Stimulated activated CD8-positive, alpha-beta memory T cell treated with anti-CD3 and anti-CD28 coated beads, Interleukin-15, amount 100 ng/mL, for 24 hours (primary cell): ENCODE results near the gene PDZD2.

ENCODE experiments used
- DNase-seq: peaks from one replicate; pipeline ENCODE4 v3.0.0-alpha.2; 2020; ENCODE audit warnings: low read depth

Gene PDZD2

GRCh38 chr5:32144378-32145207 lies 505.7 kb downstream of the PDZD2 start:
- no peak for DNase-seq

GRCh38 chr5:32145378-32145777 lies 506.4 kb downstream of the PDZD2 start:
- no peak for DNase-seq

- DNase-seq = no peak
Measured at GRCh38 chr5:32147236-32147635, 508.3 kb downstream of the PDZD2 start.

GRCh38 chr5:32147959-32148358 lies 509.0 kb downstream of the PDZD2 start:
- DNase-seq = no peak

GRCh38 chr5:32150366-32150765 lies 511.4 kb downstream of the PDZD2 start:
- DNase-seq = no peak

GRCh38 chr5:32151198-32151597 lies 512.3 kb downstream of the PDZD2 start:
- no peak for DNase-seq

- no peak for DNase-seq
Measured at GRCh38 chr5:32153723-32154122, 514.8 kb downstream of the PDZD2 start.

GRCh38 chr5:32155211-32155610 lies 516.3 kb downstream of the PDZD2 start:
- DNase-seq = no peak

GRCh38 chr5:32156635-32157034 lies 517.7 kb downstream of the PDZD2 start:
- DNase-seq = no peak

GRCh38 chr5:32157078-32157477 lies 518.1 kb downstream of the PDZD2 start:
- no peak for DNase-seq

- no peak for DNase-seq
Measured at GRCh38 chr5:32158679-32158975, 519.7 kb downstream of the PDZD2 start.

GRCh38 chr5:32159328-32160072 lies 520.6 kb downstream of the PDZD2 start:
- DNase-seq = no peak

GRCh38 chr5:32160228-32160627 lies 521.3 kb downstream of the PDZD2 start:
- no peak for DNase-seq
